Activated CD4-positive, alpha-beta T cell treated with anti-CD3 and anti-CD28 coated beads, Interleukin-2, amount 50 U/mL, for 4 hours (primary cell): ENCODE data around the gene TMBIM1.

Experiments
- DNase-seq, 2 experiments: peaks; one replicate each; pipeline ENCODE4 v3.0.0-alpha.2; 2020

The TMBIM1 gene

GRCh38 chr2:218292048-218293014 is at the start of gene TMBIM1:
Gene TMBIM1, minus strand, starts transcription at chr2:218292503. Its CDS starts 10,362 bp downstream, at chr2:218282141.
- peak; percentile 69 for DNase-seq

- DNase-seq, result no peak
Measured at GRCh38 chr2:218341381-218341780, 49.1 kb upstream of the TMBIM1 start.

- no peak for DNase-seq
Measured at GRCh38 chr2:218340656-218341055, 48.4 kb upstream of the TMBIM1 start.

- no peak for DNase-seq
Measured at GRCh38 chr2:218334531-218334930, 42.2 kb upstream of the TMBIM1 start.

GRCh38 chr2:218332920-218333645 is 40.8 kb upstream of the TMBIM1 start:
- no peak for DNase-seq

GRCh38 chr2:218332288-218332687 is 40.0 kb upstream of the TMBIM1 start:
- no peak for DNase-seq

GRCh38 chr2:218331745-218332144 is 39.4 kb upstream of the TMBIM1 start:
- DNase-seq, result no peak

GRCh38 chr2:218329826-218330593 is 37.7 kb upstream of the TMBIM1 start:
- DNase-seq, result no peak

- no peak for DNase-seq
Measured at GRCh38 chr2:218329027-218329825, 36.9 kb upstream of the TMBIM1 start.

- DNase-seq, result no peak
Measured at GRCh38 chr2:218328294-218328693, 36.0 kb upstream of the TMBIM1 start.

GRCh38 chr2:218327451-218328210 is 35.3 kb upstream of the TMBIM1 start:
- DNase-seq, result no peak

GRCh38 chr2:218326315-218326714 is 34.0 kb upstream of the TMBIM1 start:
- DNase-seq, result no peak

GRCh38 chr2:218325566-218326160 is 33.4 kb upstream of the TMBIM1 start:
- DNase-seq, result no peak

- no peak for DNase-seq
Measured at GRCh38 chr2:218323526-218324472, 31.5 kb upstream of the TMBIM1 start.

- peak; percentile 17 to 22 for DNase-seq
Measured at GRCh38 chr2:218322768-218323525, 30.6 kb upstream of the TMBIM1 start.

- DNase-seq, result no peak
Measured at GRCh38 chr2:218320704-218321336, 28.5 kb upstream of the TMBIM1 start.

- no peak for DNase-seq
Measured at GRCh38 chr2:218319813-218320365, 27.6 kb upstream of the TMBIM1 start.

- DNase-seq, result no peak
Measured at GRCh38 chr2:218318241-218318640, 25.9 kb upstream of the TMBIM1 start.
